HepG2 (cell line): ENCODE data around the gene SLC11A1. TPM values are rescaled to one million over a fixed set of nuclear protein-coding genes. Genes with fewer than 3 reads are reported as not detected.

Source experiments
- ASH2L ChIP-seq: fragments of 300-600, 200-600 bp; sonication (generic); IDR thresholded peaks from 2 replicates; pipeline ENCODE4 v1.7.0; 2017; ENCODE audit warnings: low read depth, mild to moderate bottlenecking, moderate library complexity, mixed read lengths, low read length; ENCODE audit not compliant: insufficient read length
- GZF1 ChIP-seq: sonication (generic); formaldehyde crosslinking; IDR thresholded peaks from 2 replicates; pipeline ENCODE4 v1.5.1; 2020; ENCODE audit warnings: mild to moderate bottlenecking, missing genetic modification reagents
- NCOA1 ChIP-seq: sonication (generic); formaldehyde crosslinking; IDR thresholded peaks from 2 replicates; pipeline ENCODE4 v1.9.0; 2021; ENCODE audit warnings: missing genetic modification reagents
- PATZ1 ChIP-seq: sonication (generic); formaldehyde crosslinking; IDR thresholded peaks from 2 replicates; pipeline ENCODE4 v1.4.0; 2020; ENCODE audit warnings: missing genetic modification reagents
- SIN3A ChIP-seq: IDR thresholded peaks from 2 replicates; pipeline ENCODE4 v1.6.1; 2011; ENCODE audit warnings: low read depth, mild to moderate bottlenecking, control low read depth, low read length, borderline replicate concordance
- SIX1 ChIP-seq: sonication (generic); formaldehyde crosslinking; IDR thresholded peaks from 2 replicates; pipeline ENCODE4 v1.4.0; 2020; ENCODE audit warnings: missing genetic modification reagents, borderline replicate concordance
- SMAD3 ChIP-seq: sonication (generic); formaldehyde crosslinking; IDR thresholded peaks from 2 replicates; pipeline ENCODE4 v1.4.0; 2020; ENCODE audit warnings: missing genetic modification reagents
- ZBTB49 ChIP-seq: sonication (generic); formaldehyde crosslinking; IDR thresholded peaks from 2 replicates; pipeline ENCODE4 v1.4.0; 2020; ENCODE audit warnings: missing genetic modification reagents, borderline replicate concordance
- ZHX2 ChIP-seq, 2 experiments: sonication (generic) in 1 of 2; formaldehyde crosslinking in 1 of 2; IDR thresholded peaks; 2 replicates each; pipeline versions ENCODE4 v1.6.1 to v1.9.0; 2014 to 2022; ENCODE audit warnings: antibody characterized with exemption in 1 of 2, borderline replicate concordance in 1 of 2, inconsistent platforms in 1 of 2, low read depth in 1 of 2, missing genetic modification reagents in 1 of 2
- ZKSCAN1 ChIP-seq: fragments of 150-350 bp; IDR thresholded peaks from 2 replicates; pipeline ENCODE4 v1.6.1; 2014; ENCODE audit warnings: low read length
- ZNF143 ChIP-seq: sonication (generic); formaldehyde crosslinking; IDR thresholded peaks from 2 replicates; pipeline ENCODE4 v1.4.0; 2020; ENCODE audit warnings: missing genetic modification reagents
- ZNF232 ChIP-seq: sonication (generic); formaldehyde crosslinking; IDR thresholded peaks from 2 replicates; pipeline ENCODE4 v1.4.0; 2020; ENCODE audit warnings: missing genetic modification reagents, borderline replicate concordance
- ZNF260 ChIP-seq: sonication (generic); formaldehyde crosslinking; IDR thresholded peaks from 2 replicates; pipeline ENCODE4 v1.4.0; 2020; ENCODE audit warnings: missing genetic modification reagents, low read depth, mild to moderate bottlenecking, borderline replicate concordance
- ZNF274 ChIP-seq: sonication (generic); formaldehyde crosslinking; IDR thresholded peaks from 2 replicates; pipeline ENCODE4 v1.5.1; 2020; ENCODE audit warnings: mild to moderate bottlenecking, missing genetic modification reagents
- ZNF775 ChIP-seq: sonication (generic); formaldehyde crosslinking; IDR thresholded peaks from 2 replicates; pipeline ENCODE4 v1.4.0; 2020; ENCODE audit warnings: missing genetic modification reagents, mild to moderate bottlenecking, moderate library complexity, borderline replicate concordance
- polyA plus RNA-seq, 8 experiments: library from polyadenylated mRNA; depleted of rRNA in 3 of 8; stranded (reverse) in 7 of 8; unstranded in 1 of 8; fragments of >200 nt; fragmentation: Illumina TruSeq in 4 of 8; extraction: Trizol in 4 of 8; gene quantifications; 2 replicates each; pipeline versions ENCODE4 v1.2.1 to v1.2.3, GENCODE V29; 2011 to 2016; ENCODE audit warnings: low read depth in 4 of 8, missing spikeins in 1 of 8, mixed read lengths in 1 of 8; ENCODE audit not compliant: insufficient read depth in 1 of 8
- total RNA-seq, 5 experiments: library from RNA; depleted of rRNA; stranded (reverse); fragments of >200 nt; fragmentation: Illumina TruSeq; extraction: Trizol; gene quantifications; 2 replicates each; pipeline ENCODE4 v1.2.3, GENCODE V29; 2016; ENCODE audit warnings: low read depth in 1 of 5

Gene SLC11A1
- total and polyA plus RNA-seq, 2 of the 13 experiments (the other 11 are each of a cell fraction or from before 2014, with no cell fraction given), result 0.33 to 2.3 TPM

- TF ChIP-seq ZNF143 (CRISPR knock-in tag) (no peak), SMAD3 (0 out of 2 replicates have a peak, but pooled peaks have one; percentile 36), NCOA1 (CRISPR knock-in tag) (no peak), PATZ1 (peak; percentile 74), SIN3A (peak; percentile 32; the same call in 1 of the 2 replicates), ZNF775 (CRISPR knock-in tag) (no peak), ZHX2 (IDR thresholded peaks at IDR 0.05; ENCODE audit: low read depth) (0 out of 2 replicates have a peak, but pooled peaks have one; percentile 12), ZHX2 (CRISPR knock-in tag; IDR thresholded peaks at IDR 0.05; ENCODE audit: borderline replicate concordance) (no peak), ZNF232 (no peak), ZNF274 (peak; percentile 68), GZF1 (CRISPR knock-in tag) (no peak), ZBTB49 (no peak), ASH2L (peak; percentile 53), ZNF260 (CRISPR knock-in tag) (no peak), SIX1 (CRISPR knock-in tag) (no peak), ZKSCAN1 (no peak)
These were observed 27.1 kb upstream of the SLC11A1 start (continued) for GRCh38 chr2:218354850-218355443.
